Erythroblast (primary cell): ENCODE data around the gene RIC8B.

Experiments
- DNase-seq, 2 experiments: peaks; one replicate each; lab custom pipeline; 2025; lab: John Stamatoyannopoulos, UW
- GATA1 ChIP-seq: IDR thresholded peaks from 2 replicates; pipeline ENCODE4 v1.6.1; 2011; ENCODE audit warnings: low read depth, mild to moderate bottlenecking, control low read depth, low read length, moderate library complexity
- POLR2A ChIP-seq: IDR thresholded peaks from 2 replicates; pipeline ENCODE4 v1.6.1; 2011; ENCODE audit warnings: mild to moderate bottlenecking, low read length

Gene RIC8B

GRCh38 chr12:106745181-106745745, 29.2 kb upstream of the RIC8B start:
- no peak for DNase-seq
- TF ChIP-seq GATA1 = no peak
- no peak for TF ChIP-seq POLR2A

GRCh38 chr12:106747973-106748436, 26.5 kb upstream of the RIC8B start:
- no peak for DNase-seq

GRCh38 chr12:106750524-106750923, 24.0 kb upstream of the RIC8B start:
- no peak for TF ChIP-seq GATA1
- no peak for TF ChIP-seq POLR2A
- DNase-seq = no peak

More at GRCh38 chr12:106747973-106748436, 26.5 kb upstream of the RIC8B start:
- TF ChIP-seq POLR2A = no peak
- no peak for TF ChIP-seq GATA1

GRCh38 chr12:106753526-106753925, 21.0 kb upstream of the RIC8B start:
- no peak for DNase-seq
- TF ChIP-seq GATA1 (no peak), POLR2A (no peak)

GRCh38 chr12:106754331-106754730, 20.2 kb upstream of the RIC8B start:
- DNase-seq = no peak
- TF ChIP-seq GATA1 = no peak
- TF ChIP-seq POLR2A = no peak

- TF ChIP-seq GATA1 = no peak
- TF ChIP-seq POLR2A = no peak
- DNase-seq = no peak
Observed at GRCh38 chr12:106757623-106758348, 16.7 kb upstream of the RIC8B start.

GRCh38 chr12:106758349-106759110, 16.0 kb upstream of the RIC8B start:
- no peak for TF ChIP-seq POLR2A
- TF ChIP-seq GATA1 = no peak

GRCh38 chr12:106759526-106760183, 14.8 kb upstream of the RIC8B start:
- TF ChIP-seq POLR2A (no peak), GATA1 (no peak)
- DNase-seq = no peak

More at GRCh38 chr12:106758349-106759110, 16.0 kb upstream of the RIC8B start:
- no peak for DNase-seq

GRCh38 chr12:106760184-106760531, 14.3 kb upstream of the RIC8B start:
- DNase-seq = no peak
- TF ChIP-seq POLR2A (no peak), GATA1 (no peak)

- DNase-seq = no peak
- TF ChIP-seq GATA1 (no peak), POLR2A (no peak)
Observed at GRCh38 chr12:106764220-106764619, 10.3 kb upstream of the RIC8B start.

- DNase-seq = no peak
- no peak for TF ChIP-seq POLR2A
- TF ChIP-seq GATA1 = no peak
Observed at GRCh38 chr12:106764738-106765137, 9.7 kb upstream of the RIC8B start.

- no peak for DNase-seq
- TF ChIP-seq POLR2A = no peak
Observed at GRCh38 chr12:106766393-106766826, 8.1 kb upstream of the RIC8B start.

GRCh38 chr12:106767206-106767605, 7.3 kb upstream of the RIC8B start:
- no peak for TF ChIP-seq GATA1
- TF ChIP-seq POLR2A = no peak
- no peak for DNase-seq
